WTC11 (cell line): ENCODE measurements around the gene LRTM1. TPM values are rescaled to one million over a fixed set of nuclear protein-coding genes. Genes with fewer than 3 reads are reported as not detected.
A peak's percentile ranks its signal among the peaks of the same experiment; 100 is the strongest.

Source experiments
- ATAC-seq: fragments of 200-7000 bp; cut with Tn5 transposase; 2 replicates; pipeline ENCODE4 v1.10.0; 2021; ENCODE audit warnings: mild to moderate bottlenecking, moderate library complexity
- CTCF ChIA-PET: fragments of 300-600 bp; sonication (Branson Sonifier 250); formaldehyde crosslinking; loops from one replicate; lab custom pipeline; 2021; ENCODE audit warnings: antibody characterized with exemption; lab: Charles Lee
- POLR2A ChIA-PET: fragments of 350-600 bp; sonication (Branson Sonifier 250); formaldehyde crosslinking; loops from one replicate; lab custom pipeline; 2021; ENCODE audit warnings: antibody characterized with exemption; lab: Charles Lee
- DNase-seq: peaks from one replicate; pipeline ENCODE4 v3.0.0; 2021; ENCODE audit warnings: low spot score
- H3K27ac Mint-ChIP-seq: 2 replicates; pipeline ENCODE4 v1.8.0; 2021; ENCODE audit warnings: mixed read lengths
- H3K27me3 Mint-ChIP-seq: 2 replicates; pipeline ENCODE4 v1.8.0; 2021; ENCODE audit warnings: low read depth, mild to moderate bottlenecking, moderate library complexity, mixed read lengths
- H3K36me3 Mint-ChIP-seq: 2 replicates; pipeline ENCODE4 v1.8.0; 2021; ENCODE audit warnings: mixed read lengths
- H3K4me1 Mint-ChIP-seq: 2 replicates; pipeline ENCODE4 v1.8.0; 2022; ENCODE audit warnings: mixed read lengths
- H3K4me3 Mint-ChIP-seq: 2 replicates; pipeline ENCODE4 v1.8.0; 2021; ENCODE audit warnings: mild to moderate bottlenecking, moderate library complexity, mixed read lengths
- H3K9me3 Mint-ChIP-seq: 2 replicates; pipeline ENCODE4 v1.8.0; 2021; ENCODE audit warnings: mixed read lengths
- IRF2 ChIP-seq: sonication (generic); formaldehyde crosslinking; IDR thresholded peaks from 2 replicates; pipeline ENCODE4 v1.8.0; 2022; ENCODE audit warnings: low read depth, missing genetic modification reagents, borderline replicate concordance
- NR2C2 ChIP-seq: sonication (generic); formaldehyde crosslinking; IDR thresholded peaks from 2 replicates; pipeline ENCODE4 v1.8.0; 2022; ENCODE audit warnings: mild to moderate bottlenecking, missing genetic modification reagents
- SOX15 ChIP-seq: fragments of 250-450 bp; sonication (Bioruptor Pico); IDR thresholded peaks from 2 replicates; pipeline ENCODE4 v1.9.0; 2021; ENCODE audit warnings: mild to moderate bottlenecking
- ZNF121 ChIP-seq: sonication (generic); formaldehyde crosslinking; IDR thresholded peaks from 2 replicates; pipeline ENCODE4 v1.8.0; 2023; ENCODE audit warnings: missing genetic modification reagents
- ZNF232 ChIP-seq: sonication (generic); formaldehyde crosslinking; IDR thresholded peaks from 2 replicates; pipeline ENCODE4 v1.8.0; 2022; ENCODE audit warnings: mild to moderate bottlenecking, missing genetic modification reagents
- ZNF671 ChIP-seq: fragments of 250-450 bp; sonication (Bioruptor Pico); IDR thresholded peaks from 2 replicates; pipeline ENCODE4 v1.8.0; 2021; ENCODE audit warnings: mild to moderate bottlenecking
- total RNA-seq: library from RNA; stranded (reverse); gene quantifications from 3 replicates; pipeline ENCODE4 v1.2.3, GENCODE V29; 2021
- TF ChIP-seq, protein P1 (sequence below): sonication (generic); formaldehyde crosslinking; IDR thresholded peaks from 2 replicates; pipeline ENCODE4 v1.8.1; 2023; ENCODE audit warnings: mild to moderate bottlenecking, missing genetic modification reagents, moderate library complexity
- TF ChIP-seq, protein P2 (sequence below): fragments of 250-450 bp; sonication (Bioruptor Pico); IDR thresholded peaks from 2 replicates; pipeline ENCODE4 v1.9.0; 2021; ENCODE audit warnings: mild to moderate bottlenecking
- TF ChIP-seq, protein P3 (sequence below): sonication (generic); formaldehyde crosslinking; conservative IDR thresholded peaks from 2 replicates; pipeline ENCODE4 v1.8.1; 2023; ENCODE audit warnings: mild to moderate bottlenecking, low read depth, missing genetic modification reagents, moderate library complexity
- TF ChIP-seq, protein P4 (sequence below): sonication (generic); formaldehyde crosslinking; IDR thresholded peaks from 2 replicates; pipeline ENCODE4 v1.8.0; 2022; ENCODE audit warnings: missing genetic modification reagents
- TF ChIP-seq, protein P5 (sequence below): sonication (generic); formaldehyde crosslinking; IDR thresholded peaks from 2 replicates; pipeline ENCODE4 v1.8.0; 2022; ENCODE audit warnings: mild to moderate bottlenecking, missing genetic modification reagents
- TF ChIP-seq, protein P6 (sequence below): sonication (generic); formaldehyde crosslinking; IDR thresholded peaks from 2 replicates; pipeline ENCODE4 v1.8.0; 2022; ENCODE audit warnings: mild to moderate bottlenecking, missing genetic modification reagents
- TF ChIP-seq, protein P7 (sequence below): fragments of 250-450 bp; sonication (Bioruptor Pico); IDR thresholded peaks from 2 replicates; pipeline ENCODE4 v1.9.0; 2021; ENCODE audit warnings: mild to moderate bottlenecking

Gene LRTM1
- total RNA-seq, 1 experiment from 2014 or later, result not detected

DNA sequence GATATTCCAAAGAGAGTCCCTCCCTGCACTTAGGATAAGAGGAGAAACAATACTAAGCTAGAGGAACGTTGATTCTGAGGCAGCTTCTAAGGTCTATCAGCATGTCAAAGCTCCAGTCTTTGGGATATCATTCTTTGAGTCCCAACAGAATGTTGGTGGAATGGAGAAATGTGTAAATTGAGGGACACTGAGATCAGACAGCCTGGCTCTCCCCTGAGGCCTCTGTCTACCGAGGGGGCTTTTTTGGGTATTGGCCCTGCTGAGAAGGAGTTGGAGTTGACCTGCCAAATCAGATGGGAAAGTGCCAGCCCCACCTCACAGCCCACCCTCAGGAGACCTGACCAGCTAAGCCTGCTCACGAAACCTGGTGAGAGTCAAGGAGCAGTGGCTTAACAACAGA lies 27.6 kb upstream of the LRTM1 start (continued):
- TF ChIP-seq, protein P1, sequence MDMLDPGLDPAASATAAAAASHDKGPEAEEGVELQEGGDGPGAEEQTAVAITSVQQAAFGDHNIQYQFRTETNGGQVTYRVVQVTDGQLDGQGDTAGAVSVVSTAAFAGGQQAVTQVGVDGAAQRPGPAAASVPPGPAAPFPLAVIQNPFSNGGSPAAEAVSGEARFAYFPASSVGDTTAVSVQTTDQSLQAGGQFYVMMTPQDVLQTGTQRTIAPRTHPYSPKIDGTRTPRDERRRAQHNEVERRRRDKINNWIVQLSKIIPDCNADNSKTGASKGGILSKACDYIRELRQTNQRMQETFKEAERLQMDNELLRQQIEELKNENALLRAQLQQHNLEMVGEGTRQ (CRISPR knock-in tag), result no peak

DNA sequence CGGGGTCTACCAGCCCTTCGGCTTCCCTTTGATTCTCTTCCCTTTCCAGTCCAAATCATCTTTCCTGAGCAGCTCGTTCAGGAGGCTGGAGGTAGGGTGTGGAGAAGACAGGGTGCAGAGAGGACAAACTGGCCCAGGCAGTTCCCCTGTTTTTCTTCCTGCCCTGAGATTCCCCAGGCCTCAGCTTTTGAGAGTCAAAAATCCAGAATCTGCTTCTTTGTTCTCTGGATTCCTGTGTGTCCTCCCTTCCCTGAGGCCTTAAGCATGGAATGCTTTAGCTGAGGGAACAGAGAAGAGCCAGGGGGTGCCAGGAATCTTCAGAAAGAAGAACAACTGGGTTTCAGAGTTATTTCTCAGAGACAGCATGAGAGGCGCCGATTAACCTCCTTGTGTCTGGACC lies 26.7 kb upstream of the LRTM1 start:
- ATAC-seq (peak; percentile 70), DNase-seq (no peak)
- H3K27me3 Mint-ChIP-seq, result no peaks in the 10 kb centered on the region
- POLR2A ChIA-PET, result no interaction called here
- H3K36me3 Mint-ChIP-seq, result no peaks in the 10 kb centered on the region
- no peak overlapping the region for H3K4me3 Mint-ChIP-seq
- peak overlapping the region; percentile 82 for H3K27ac Mint-ChIP-seq
- no peaks in the 10 kb centered on the region for H3K9me3 Mint-ChIP-seq
- no peak for TF ChIP-seq ZNF671 (CRISPR knock-in tag)
- H3K4me1 Mint-ChIP-seq, result peaks cover 31% of the 10 kb centered on the region
- CTCF ChIA-PET, result interaction anchor here (1.4 kb wide), 1 partner anchor 46 kb away, joined by 4 read pairs; no protein-coding TSS in a partner anchor

DNA sequence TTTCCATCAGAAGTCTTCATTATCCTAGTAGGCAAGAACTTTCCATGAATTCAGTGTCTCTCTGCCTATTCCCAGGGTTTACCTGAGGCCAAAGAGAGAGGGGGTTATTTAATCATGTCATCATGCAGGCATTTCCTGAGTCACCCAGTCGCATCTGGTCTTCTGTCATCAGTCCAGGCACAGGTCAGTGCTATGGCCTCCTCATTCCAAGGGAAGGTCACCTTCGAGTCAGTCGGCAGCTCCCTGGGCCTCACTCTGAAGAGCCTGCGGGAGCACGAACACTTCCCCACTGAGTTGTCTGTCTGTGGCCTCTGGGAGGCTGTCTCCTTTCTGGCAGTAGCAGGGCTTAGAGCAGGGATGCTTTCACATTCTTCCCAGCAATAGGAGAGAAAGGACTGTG lies 26.2 kb upstream of the LRTM1 start:
- CTCF ChIA-PET, result interaction anchor here (1.4 kb wide), 1 partner anchor 46 kb away, joined by 4 read pairs; no protein-coding TSS in a partner anchor
- Mint-ChIP-seq H3K4me3 (no peak overlapping the region), H3K27ac (peak overlapping the region; percentile 75)
- POLR2A ChIA-PET, result no interaction called here
- DNase-seq (no peak), ATAC-seq (peak; percentile 12; the same call in 1 of the 2 replicates)
- TF ChIP-seq, protein P2, sequence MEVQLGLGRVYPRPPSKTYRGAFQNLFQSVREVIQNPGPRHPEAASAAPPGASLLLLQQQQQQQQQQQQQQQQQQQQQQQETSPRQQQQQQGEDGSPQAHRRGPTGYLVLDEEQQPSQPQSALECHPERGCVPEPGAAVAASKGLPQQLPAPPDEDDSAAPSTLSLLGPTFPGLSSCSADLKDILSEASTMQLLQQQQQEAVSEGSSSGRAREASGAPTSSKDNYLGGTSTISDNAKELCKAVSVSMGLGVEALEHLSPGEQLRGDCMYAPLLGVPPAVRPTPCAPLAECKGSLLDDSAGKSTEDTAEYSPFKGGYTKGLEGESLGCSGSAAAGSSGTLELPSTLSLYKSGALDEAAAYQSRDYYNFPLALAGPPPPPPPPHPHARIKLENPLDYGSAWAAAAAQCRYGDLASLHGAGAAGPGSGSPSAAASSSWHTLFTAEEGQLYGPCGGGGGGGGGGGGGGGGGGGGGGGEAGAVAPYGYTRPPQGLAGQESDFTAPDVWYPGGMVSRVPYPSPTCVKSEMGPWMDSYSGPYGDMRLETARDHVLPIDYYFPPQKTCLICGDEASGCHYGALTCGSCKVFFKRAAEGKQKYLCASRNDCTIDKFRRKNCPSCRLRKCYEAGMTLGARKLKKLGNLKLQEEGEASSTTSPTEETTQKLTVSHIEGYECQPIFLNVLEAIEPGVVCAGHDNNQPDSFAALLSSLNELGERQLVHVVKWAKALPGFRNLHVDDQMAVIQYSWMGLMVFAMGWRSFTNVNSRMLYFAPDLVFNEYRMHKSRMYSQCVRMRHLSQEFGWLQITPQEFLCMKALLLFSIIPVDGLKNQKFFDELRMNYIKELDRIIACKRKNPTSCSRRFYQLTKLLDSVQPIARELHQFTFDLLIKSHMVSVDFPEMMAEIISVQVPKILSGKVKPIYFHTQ (CRISPR knock-in tag), result no peak
- TF ChIP-seq ZNF121 (CRISPR knock-in tag) (no peak), SOX15 (CRISPR knock-in tag) (no peak)
- TF ChIP-seq, protein P3, sequence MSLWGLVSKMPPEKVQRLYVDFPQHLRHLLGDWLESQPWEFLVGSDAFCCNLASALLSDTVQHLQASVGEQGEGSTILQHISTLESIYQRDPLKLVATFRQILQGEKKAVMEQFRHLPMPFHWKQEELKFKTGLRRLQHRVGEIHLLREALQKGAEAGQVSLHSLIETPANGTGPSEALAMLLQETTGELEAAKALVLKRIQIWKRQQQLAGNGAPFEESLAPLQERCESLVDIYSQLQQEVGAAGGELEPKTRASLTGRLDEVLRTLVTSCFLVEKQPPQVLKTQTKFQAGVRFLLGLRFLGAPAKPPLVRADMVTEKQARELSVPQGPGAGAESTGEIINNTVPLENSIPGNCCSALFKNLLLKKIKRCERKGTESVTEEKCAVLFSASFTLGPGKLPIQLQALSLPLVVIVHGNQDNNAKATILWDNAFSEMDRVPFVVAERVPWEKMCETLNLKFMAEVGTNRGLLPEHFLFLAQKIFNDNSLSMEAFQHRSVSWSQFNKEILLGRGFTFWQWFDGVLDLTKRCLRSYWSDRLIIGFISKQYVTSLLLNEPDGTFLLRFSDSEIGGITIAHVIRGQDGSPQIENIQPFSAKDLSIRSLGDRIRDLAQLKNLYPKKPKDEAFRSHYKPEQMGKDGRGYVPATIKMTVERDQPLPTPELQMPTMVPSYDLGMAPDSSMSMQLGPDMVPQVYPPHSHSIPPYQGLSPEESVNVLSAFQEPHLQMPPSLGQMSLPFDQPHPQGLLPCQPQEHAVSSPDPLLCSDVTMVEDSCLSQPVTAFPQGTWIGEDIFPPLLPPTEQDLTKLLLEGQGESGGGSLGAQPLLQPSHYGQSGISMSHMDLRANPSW (CRISPR knock-in tag), result no peak
- TF ChIP-seq, protein P4, sequence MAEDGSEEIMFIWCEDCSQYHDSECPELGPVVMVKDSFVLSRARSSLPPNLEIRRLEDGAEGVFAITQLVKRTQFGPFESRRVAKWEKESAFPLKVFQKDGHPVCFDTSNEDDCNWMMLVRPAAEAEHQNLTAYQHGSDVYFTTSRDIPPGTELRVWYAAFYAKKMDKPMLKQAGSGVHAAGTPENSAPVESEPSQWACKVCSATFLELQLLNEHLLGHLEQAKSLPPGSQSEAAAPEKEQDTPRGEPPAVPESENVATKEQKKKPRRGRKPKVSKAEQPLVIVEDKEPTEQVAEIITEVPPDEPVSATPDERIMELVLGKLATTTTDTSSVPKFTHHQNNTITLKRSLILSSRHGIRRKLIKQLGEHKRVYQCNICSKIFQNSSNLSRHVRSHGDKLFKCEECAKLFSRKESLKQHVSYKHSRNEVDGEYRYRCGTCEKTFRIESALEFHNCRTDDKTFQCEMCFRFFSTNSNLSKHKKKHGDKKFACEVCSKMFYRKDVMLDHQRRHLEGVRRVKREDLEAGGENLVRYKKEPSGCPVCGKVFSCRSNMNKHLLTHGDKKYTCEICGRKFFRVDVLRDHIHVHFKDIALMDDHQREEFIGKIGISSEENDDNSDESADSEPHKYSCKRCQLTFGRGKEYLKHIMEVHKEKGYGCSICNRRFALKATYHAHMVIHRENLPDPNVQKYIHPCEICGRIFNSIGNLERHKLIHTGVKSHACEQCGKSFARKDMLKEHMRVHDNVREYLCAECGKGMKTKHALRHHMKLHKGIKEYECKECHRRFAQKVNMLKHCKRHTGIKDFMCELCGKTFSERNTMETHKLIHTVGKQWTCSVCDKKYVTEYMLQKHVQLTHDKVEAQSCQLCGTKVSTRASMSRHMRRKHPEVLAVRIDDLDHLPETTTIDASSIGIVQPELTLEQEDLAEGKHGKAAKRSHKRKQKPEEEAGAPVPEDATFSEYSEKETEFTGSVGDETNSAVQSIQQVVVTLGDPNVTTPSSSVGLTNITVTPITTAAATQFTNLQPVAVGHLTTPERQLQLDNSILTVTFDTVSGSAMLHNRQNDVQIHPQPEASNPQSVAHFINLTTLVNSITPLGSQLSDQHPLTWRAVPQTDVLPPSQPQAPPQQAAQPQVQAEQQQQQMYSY, result no peak
- TF ChIP-seq, all 79 proteins: peak for 0
- Mint-ChIP-seq H3K27me3 (no peaks in the 10 kb centered on the region), H3K9me3 (no peaks in the 10 kb centered on the region), H3K4me1 (peaks cover 31% of the 10 kb centered on the region), H3K36me3 (no peaks in the 10 kb centered on the region)

DNA sequence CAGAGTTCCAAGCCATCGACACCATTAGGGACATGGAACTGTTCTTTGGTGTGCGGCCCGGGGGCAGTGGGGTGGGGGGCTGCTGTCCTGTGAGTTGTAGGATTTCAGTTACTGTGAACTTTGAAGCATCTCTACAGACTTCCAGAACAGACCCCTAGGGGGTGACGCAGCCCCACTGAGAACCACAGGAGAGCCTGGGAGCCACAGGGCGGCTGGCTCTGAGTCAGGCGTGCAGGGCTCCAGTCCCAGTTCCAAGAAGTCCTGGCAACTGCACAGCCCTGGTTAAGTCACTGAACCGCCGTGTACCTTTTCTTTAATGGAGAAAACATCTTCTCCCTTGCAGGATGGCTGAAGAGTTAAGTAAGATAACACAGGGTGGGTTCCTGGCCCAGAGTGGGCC lies 23.5 kb upstream of the LRTM1 start:
- peaks cover 29% of the 10 kb centered on the region for H3K4me1 Mint-ChIP-seq
- POLR2A ChIA-PET, result no interaction called here
- ATAC-seq (peak; percentile 74), DNase-seq (peak; percentile 73)
- H3K36me3 Mint-ChIP-seq, result no peaks in the 10 kb centered on the region
- CTCF ChIA-PET, result no interaction called here
- TF ChIP-seq NR2C2 (no peak), IRF2 (CRISPR knock-in tag) (no peak), ZNF232 (CRISPR knock-in tag) (no peak)
- TF ChIP-seq, protein P5, sequence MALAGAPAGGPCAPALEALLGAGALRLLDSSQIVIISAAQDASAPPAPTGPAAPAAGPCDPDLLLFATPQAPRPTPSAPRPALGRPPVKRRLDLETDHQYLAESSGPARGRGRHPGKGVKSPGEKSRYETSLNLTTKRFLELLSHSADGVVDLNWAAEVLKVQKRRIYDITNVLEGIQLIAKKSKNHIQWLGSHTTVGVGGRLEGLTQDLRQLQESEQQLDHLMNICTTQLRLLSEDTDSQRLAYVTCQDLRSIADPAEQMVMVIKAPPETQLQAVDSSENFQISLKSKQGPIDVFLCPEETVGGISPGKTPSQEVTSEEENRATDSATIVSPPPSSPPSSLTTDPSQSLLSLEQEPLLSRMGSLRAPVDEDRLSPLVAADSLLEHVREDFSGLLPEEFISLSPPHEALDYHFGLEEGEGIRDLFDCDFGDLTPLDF (CRISPR knock-in tag), result no peak
- TF ChIP-seq, protein P6, sequence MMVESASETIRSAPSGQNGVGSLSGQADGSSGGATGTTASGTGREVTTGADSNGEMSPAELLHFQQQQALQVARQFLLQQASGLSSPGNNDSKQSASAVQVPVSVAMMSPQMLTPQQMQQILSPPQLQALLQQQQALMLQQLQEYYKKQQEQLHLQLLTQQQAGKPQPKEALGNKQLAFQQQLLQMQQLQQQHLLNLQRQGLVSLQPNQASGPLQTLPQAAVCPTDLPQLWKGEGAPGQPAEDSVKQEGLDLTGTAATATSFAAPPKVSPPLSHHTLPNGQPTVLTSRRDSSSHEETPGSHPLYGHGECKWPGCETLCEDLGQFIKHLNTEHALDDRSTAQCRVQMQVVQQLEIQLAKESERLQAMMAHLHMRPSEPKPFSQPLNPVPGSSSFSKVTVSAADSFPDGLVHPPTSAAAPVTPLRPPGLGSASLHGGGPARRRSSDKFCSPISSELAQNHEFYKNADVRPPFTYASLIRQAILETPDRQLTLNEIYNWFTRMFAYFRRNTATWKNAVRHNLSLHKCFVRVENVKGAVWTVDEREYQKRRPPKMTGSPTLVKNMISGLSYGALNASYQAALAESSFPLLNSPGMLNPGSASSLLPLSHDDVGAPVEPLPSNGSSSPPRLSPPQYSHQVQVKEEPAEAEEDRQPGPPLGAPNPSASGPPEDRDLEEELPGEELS, result no peak
- TF ChIP-seq, protein P7, sequence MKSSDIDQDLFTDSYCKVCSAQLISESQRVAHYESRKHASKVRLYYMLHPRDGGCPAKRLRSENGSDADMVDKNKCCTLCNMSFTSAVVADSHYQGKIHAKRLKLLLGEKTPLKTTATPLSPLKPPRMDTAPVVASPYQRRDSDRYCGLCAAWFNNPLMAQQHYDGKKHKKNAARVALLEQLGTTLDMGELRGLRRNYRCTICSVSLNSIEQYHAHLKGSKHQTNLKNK (CRISPR knock-in tag), result no peak
- H3K4me3 Mint-ChIP-seq, result no peak overlapping the region
- no peaks in the 10 kb centered on the region for H3K27me3 Mint-ChIP-seq
- no peaks in the 10 kb centered on the region for H3K9me3 Mint-ChIP-seq
- no peak overlapping the region for H3K27ac Mint-ChIP-seq
